Astrocyte (in vitro differentiated cells and primary cell): ENCODE measurements around the gene SMARCB1. TPM values are rescaled to one million over a fixed set of nuclear protein-coding genes. Genes with fewer than 3 reads are reported as not detected.

Experiments used
- DNase-seq: peaks from one replicate; pipeline ENCODE4 v3.0.0-alpha.2; 2010; ENCODE audit warnings: low read depth
- FAIRE-seq: peaks from 2 replicates; lab custom pipeline; 2011; peaks lifted over from hg19 to GRCh38; lab: Jason Lieb, UNC
- H2AFZ ChIP-seq: 2 replicates; pipeline ENCODE4 v1.6.0; 2012; ENCODE audit warnings: low read depth, low read length, inconsistent platforms
- H3K27ac ChIP-seq: 2 replicates; pipeline ENCODE4 v1.5.1; 2011; ENCODE audit warnings: low read depth, low read length, inconsistent platforms
- H3K27me3 ChIP-seq: 2 replicates; pipeline ENCODE4 v1.6.0; 2011; ENCODE audit warnings: low read length, inconsistent platforms; ENCODE audit not compliant: insufficient read depth
- H3K36me3 ChIP-seq: 2 replicates; pipeline ENCODE4 v1.5.1; 2011; ENCODE audit warnings: low read length, inconsistent platforms; ENCODE audit not compliant: insufficient read depth
- H3K4me1 ChIP-seq: 2 replicates; pipeline ENCODE4 v1.5.1; 2011; ENCODE audit warnings: low read length, inconsistent platforms; ENCODE audit not compliant: insufficient read depth
- H3K4me2 ChIP-seq: 2 replicates; pipeline ENCODE4 v1.6.0; 2012; ENCODE audit warnings: low read length, inconsistent platforms
- H3K4me3 ChIP-seq: 2 replicates; pipeline ENCODE4 v1.5.1; 2011; ENCODE audit warnings: low read depth, mild to moderate bottlenecking, low read length, inconsistent platforms; ENCODE audit not compliant: insufficient read depth
- H3K79me2 ChIP-seq: 2 replicates; pipeline ENCODE4 v1.6.0; 2012; ENCODE audit warnings: mild to moderate bottlenecking, low read length, inconsistent platforms; ENCODE audit not compliant: insufficient read depth
- H3K9ac ChIP-seq: 2 replicates; pipeline ENCODE4 v1.6.0; 2012; ENCODE audit warnings: mild to moderate bottlenecking, low read length, inconsistent platforms
- H3K9me3 ChIP-seq: 2 replicates; pipeline ENCODE4 v1.5.1; 2012; ENCODE audit warnings: low read depth, mild to moderate bottlenecking, low read length, inconsistent platforms; ENCODE audit not compliant: insufficient read depth
- H4K20me1 ChIP-seq: 2 replicates; pipeline ENCODE4 v1.6.0; 2012; ENCODE audit warnings: low read length, inconsistent platforms; ENCODE audit not compliant: insufficient read depth
- H3K27ac Mint-ChIP-seq: one replicate; pipeline ENCODE4 v1.8.0; 2021; ENCODE audit warnings: mild to moderate bottlenecking, mixed read lengths; ENCODE audit not compliant: unreplicated experiment
- H3K27me3 Mint-ChIP-seq: one replicate; pipeline ENCODE4 v1.8.0; 2021; ENCODE audit warnings: low read depth, mixed read lengths; ENCODE audit not compliant: unreplicated experiment
- H3K36me3 Mint-ChIP-seq: one replicate; pipeline ENCODE4 v1.8.0; 2021; ENCODE audit warnings: low read depth, mixed read lengths; ENCODE audit not compliant: unreplicated experiment
- H3K4me1 Mint-ChIP-seq: one replicate; pipeline ENCODE4 v1.8.0; 2021; ENCODE audit warnings: low read depth, mixed read lengths; ENCODE audit not compliant: unreplicated experiment
- H3K4me3 Mint-ChIP-seq: one replicate; pipeline ENCODE4 v1.8.0; 2021; ENCODE audit warnings: mild to moderate bottlenecking, moderate library complexity, mixed read lengths; ENCODE audit not compliant: unreplicated experiment
- H3K9me3 Mint-ChIP-seq: one replicate; pipeline ENCODE4 v1.8.0; 2021; ENCODE audit warnings: mild to moderate bottlenecking, mixed read lengths; ENCODE audit not compliant: unreplicated experiment
- CTCF ChIP-seq: IDR thresholded peaks from 2 replicates; pipeline ENCODE4 v1.5.1; 2011; ENCODE audit warnings: low read depth, mild to moderate bottlenecking, inconsistent platforms, low read length, moderate library complexity; ENCODE audit not compliant: insufficient read depth
- EZH2 ChIP-seq: IDR thresholded peaks from 2 replicates; pipeline ENCODE4 v1.6.1; 2012; ENCODE audit warnings: mild to moderate bottlenecking, low read length, inconsistent platforms; ENCODE audit not compliant: insufficient read depth
- total RNA-seq: library from RNA; stranded (reverse); gene quantifications from 2 replicates; pipeline ENCODE4 v1.2.1, GENCODE V29; 2021

The SMARCB1 gene
- total RNA-seq, 1 donor from 2014 or later: 91.3 TPM

GRCh38 chr22:23790819-23791737 is 4.3 kb downstream of the SMARCB1 start:
- Histone ChIP-seq H3K9me3 (no peaks in the 10 kb centered on the region), H4K20me1 (peaks cover 66% of the 10 kb centered on the region), H2AFZ (no peak overlapping the region), H3K27me3 (no peaks in the 10 kb centered on the region), H3K4me1 (peaks cover 9% of the 10 kb centered on the region), H3K79me2 (peaks cover 63% of the 10 kb centered on the region), H3K36me3 (peaks cover 18% of the 10 kb centered on the region), H3K27ac (no peak overlapping the region), H3K4me2 (no peak overlapping the region), H3K4me3 (no peak overlapping the region), H3K9ac (no peak overlapping the region)
- H3K9me3 Mint-ChIP-seq: no peaks in the 10 kb centered on the region
- no peaks in the 10 kb centered on the region for H3K36me3 Mint-ChIP-seq
- no peak overlapping the region for H3K27ac Mint-ChIP-seq
- H3K4me1 Mint-ChIP-seq: peaks cover 15% of the 10 kb centered on the region
- H3K4me3 Mint-ChIP-seq: no peak overlapping the region
- DNase-seq (peak; percentile 33), FAIRE-seq (no peak)
- TF ChIP-seq EZH2 (no peak), CTCF (no peak)
- H3K27me3 Mint-ChIP-seq: no peaks in the 10 kb centered on the region

- Mint-ChIP-seq H3K4me3 (no peak overlapping the region), H3K36me3 (peaks cover 4% of the 10 kb centered on the region), H3K9me3 (no peaks in the 10 kb centered on the region), H3K4me1 (peaks cover 9% of the 10 kb centered on the region), H3K27ac (no peak overlapping the region), H3K27me3 (no peaks in the 10 kb centered on the region)
- Histone ChIP-seq H2AFZ (no peak overlapping the region), H3K4me3 (no peak overlapping the region), H3K9me3 (no peaks in the 10 kb centered on the region), H3K4me1 (peaks cover 3% of the 10 kb centered on the region), H3K27ac (no peak overlapping the region), H3K79me2 (peaks cover 63% of the 10 kb centered on the region), H3K4me2 (no peak overlapping the region), H4K20me1 (peaks cover 73% of the 10 kb centered on the region), H3K36me3 (peaks cover 23% of the 10 kb centered on the region), H3K27me3 (no peaks in the 10 kb centered on the region), H3K9ac (no peak overlapping the region)
- TF ChIP-seq EZH2 (no peak), CTCF (no peak)
- DNase-seq: no peak
- no peak for FAIRE-seq
Observed at GRCh38 chr22:23791738-23792645, 5.2 kb downstream of the SMARCB1 start.
